Vein endothelial cell (primary cell): ENCODE results near the gene GRK4. TPM values are rescaled to one million over a fixed set of nuclear protein-coding genes. Genes with fewer than 3 reads are reported as not detected.

Experiments used
- small RNA-seq: library from RNA; depleted of rRNA; stranded (forward); fragments of <200 nt; gene quantifications from one replicate; pipeline ENCODE3, GENCODE V24; 2012
- total RNA-seq: library from RNA; depleted of rRNA; stranded (reverse); fragments of >200 nt; gene quantifications from 2 replicates; pipeline ENCODE4 v1.2.3, GENCODE V29; 2012

GRK4 gene
- 4.2 and 6.3 TPM in 2 replicates for total RNA-seq

GRCh38 chr4:2963175-2963965, at the start of gene GRK4, which contains the start of gene NOP14:
Gene GRK4 (plus strand): TSS chr4:2963571. CDS start chr4:2964071, 500 bp downstream.
Gene NOP14 (minus strand): TSS chr4:2963406. CDS start chr4:2963319, 87 bp downstream.

DNA sequence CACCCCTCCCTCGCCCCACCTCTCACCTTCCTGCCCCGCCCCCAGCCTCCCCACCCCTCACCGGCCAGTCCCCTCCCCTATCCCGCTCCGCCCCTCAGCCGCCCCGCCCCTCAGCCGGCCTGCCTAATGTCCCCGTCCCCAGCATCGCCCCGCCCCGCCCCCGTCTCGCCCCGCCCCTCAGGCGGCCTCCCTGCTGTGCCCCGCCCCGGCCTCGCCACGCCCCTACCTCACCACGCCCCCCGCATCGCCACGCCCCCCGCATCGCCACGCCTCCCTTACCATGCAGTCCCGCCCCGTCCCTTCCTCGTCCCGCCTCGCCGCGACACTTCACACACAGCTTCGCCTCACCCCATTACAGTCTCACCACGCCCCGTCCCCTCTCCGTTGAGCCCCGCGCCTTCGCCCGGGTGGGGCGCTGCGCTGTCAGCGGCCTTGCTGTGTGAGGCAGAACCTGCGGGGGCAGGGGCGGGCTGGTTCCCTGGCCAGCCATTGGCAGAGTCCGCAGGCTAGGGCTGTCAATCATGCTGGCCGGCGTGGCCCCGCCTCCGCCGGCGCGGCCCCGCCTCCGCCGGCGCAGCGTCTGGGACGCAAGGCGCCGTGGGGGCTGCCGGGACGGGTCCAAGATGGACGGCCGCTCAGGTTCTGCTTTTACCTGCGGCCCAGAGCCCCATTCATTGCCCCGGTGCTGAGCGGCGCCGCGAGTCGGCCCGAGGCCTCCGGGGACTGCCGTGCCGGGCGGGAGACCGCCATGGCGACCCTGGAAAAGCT, 110.9 kb downstream of the GRK4 start, which contains the start of the genes HTT and HTT-AS:
TSS of gene HTT (plus strand) at position 604 of the 768 bp plus-strand sequence. CDS start at position 749, 145 bp downstream.
TSS of gene HTT-AS (minus strand) at position 461 of the 768 bp plus-strand sequence.

Small RNA genes within 50 kb of the gene (small RNA-seq; reads per million reads assigned to genes)
- gene RF02134 (not detected), gene RF02135 (not detected), gene RNU6-204P (0.61 reads per million, percentile 39 among the genes with 10 or more reads in this experiment)

Other genes starting within 250 kb of the GRK4 start
- gene TNIP2, start 207.2 kb upstream of the GRK4 start, total RNA-seq = 59.6 and 72.2 TPM in 2 replicates
- gene SH3BP2, start 170.5 kb upstream of the GRK4 start, total RNA-seq = 45.2 and 61.7 TPM in 2 replicates
- gene ADD1, start 119.7 kb upstream of the GRK4 start, total RNA-seq = 209 and 216 TPM in 2 replicates
- 36.9 and 46.0 TPM in 2 replicates for gene NOP14, start 165 bp upstream of the GRK4 start, total RNA-seq
- not detected in 2 replicates for gene HTT-AS, start 111.0 kb downstream of the GRK4 start, total RNA-seq
- gene HTT, start 111.1 kb downstream of the GRK4 start, total RNA-seq = 50.3 and 55.3 TPM in 2 replicates